ENCODE data around the gene CHD8.
"Not testable (repeated sequence)": the region's sequence is repeated elsewhere in the genome, so short reads cannot be mapped to it uniquely, and the experiment has no call there.

CHD8 gene

GRCh38 chr14:21436567-21437062 is 19.3 kb downstream of the CHD8 start:
- no peak for DNase-seq (ENCODE audit: low spot score)

GRCh38 chr14:21431126-21431525 is 24.8 kb downstream of the CHD8 start:
- no peak for DNase-seq (ENCODE audit: low spot score)

GRCh38 chr14:21428930-21429329 is 27.0 kb downstream of the CHD8 start:
- DNase-seq (ENCODE audit: low spot score), result no peak

- no peak for DNase-seq (ENCODE audit: low spot score)
Observed at GRCh38 chr14:21426692-21427091, 29.2 kb downstream of the CHD8 start.

GRCh38 chr14:21419528-21419927 is 36.4 kb downstream of the CHD8 start:
- no peak for DNase-seq (ENCODE audit: low spot score)

- DNase-seq (ENCODE audit: low spot score), result no peak
Observed at GRCh38 chr14:21415329-21415728, 40.6 kb downstream of the CHD8 start.

GRCh38 chr14:21414137-21414631 is 41.7 kb downstream of the CHD8 start:
- DNase-seq (ENCODE audit: low spot score), result no peak

- DNase-seq (ENCODE audit: low spot score), result no peak
Observed at GRCh38 chr14:21408147-21408546, 47.8 kb downstream of the CHD8 start.

- no peak for DNase-seq (ENCODE audit: low spot score)
Observed at GRCh38 chr14:21406213-21406612, 49.7 kb downstream of the CHD8 start.

GRCh38 chr14:21405097-21405496 is 50.8 kb downstream of the CHD8 start:
- no peak for DNase-seq (ENCODE audit: low spot score)

GRCh38 chr14:21399311-21399870 is 56.5 kb downstream of the CHD8 start:
- DNase-seq (ENCODE audit: low spot score), result no peak

GRCh38 chr14:21398901-21399300 is 57.0 kb downstream of the CHD8 start:
- DNase-seq (ENCODE audit: low spot score), result no peak

- DNase-seq (ENCODE audit: low spot score), result no peak
Observed at GRCh38 chr14:21395450-21395849, 60.5 kb downstream of the CHD8 start.

GRCh38 chr14:21385188-21385904 is 70.6 kb downstream of the CHD8 start:
- DNase-seq (ENCODE audit: low spot score), result no peak

GRCh38 chr14:21384494-21384851 is 71.5 kb downstream of the CHD8 start:
- no peak for DNase-seq (ENCODE audit: low spot score)

GRCh38 chr14:21383848-21384493 is 72.0 kb downstream of the CHD8 start, which contains the start of gene SUPT16H:
Gene SUPT16H (minus strand): TSS chr14:21384019. CDS start chr14:21383927, 92 bp downstream.
- DNase-seq (ENCODE audit: low spot score), result peak; percentile 95

GRCh38 chr14:21382886-21383847 is 72.8 kb downstream of the CHD8 start:
- peak; percentile 59 for DNase-seq (ENCODE audit: low spot score)

- no peak for DNase-seq (ENCODE audit: low spot score)
Observed at GRCh38 chr14:21382095-21382494, 73.8 kb downstream of the CHD8 start.

- no peak for DNase-seq (ENCODE audit: low spot score)
Observed at GRCh38 chr14:21379338-21379737, 76.6 kb downstream of the CHD8 start.

GRCh38 chr14:21373980-21374379 is 81.9 kb downstream of the CHD8 start:
- no peak for DNase-seq (ENCODE audit: low spot score)

GRCh38 chr14:21372814-21373213 is 83.1 kb downstream of the CHD8 start:
- DNase-seq (ENCODE audit: low spot score), result not testable (repeated sequence)
